IMR-90 (cell line): ENCODE measurements around the gene MAN2A2.

ENCODE experiments used
- BHLHE40 ChIP-seq: fragments of 150-350 bp; IDR thresholded peaks from 2 replicates; pipeline ENCODE4 v1.6.1; 2016; ENCODE audit warnings: mild to moderate bottlenecking, low read depth, low read length
- CEBPB ChIP-seq: IDR thresholded peaks from 2 replicates; pipeline ENCODE4 v1.6.1; 2012; ENCODE audit warnings: low read depth, low read length, improper control_type of control experiment
- POLR2A ChIP-seq: IDR thresholded peaks from 2 replicates; pipeline ENCODE4 v1.6.1; 2012; ENCODE audit warnings: mild to moderate bottlenecking, low read depth, low read length
- RAD21 ChIP-seq: IDR thresholded peaks from 2 replicates; pipeline ENCODE4 v1.6.1; 2012; ENCODE audit warnings: low read length, improper control_type of control experiment
- TF ChIP-seq, protein P1 (sequence below): fragments of 150-350 bp; IDR thresholded peaks from 2 replicates; pipeline ENCODE4 v1.6.1; 2016; ENCODE audit warnings: low read depth, mild to moderate bottlenecking, low read length, moderate library complexity, borderline replicate concordance
- TF ChIP-seq, protein P2 (sequence below): conservative IDR thresholded peaks from 2 replicates; pipeline ENCODE4 v1.5.1; 2012; ENCODE audit warnings: mild to moderate bottlenecking, low read depth, low read length, improper control_type of control experiment
- TF ChIP-seq, protein P3 (sequence below): fragments of 150-350 bp; IDR thresholded peaks from 2 replicates; pipeline ENCODE4 v1.6.1; 2017; ENCODE audit warnings: mild to moderate bottlenecking, antibody characterized with exemption, low read length, low read depth

DNA sequence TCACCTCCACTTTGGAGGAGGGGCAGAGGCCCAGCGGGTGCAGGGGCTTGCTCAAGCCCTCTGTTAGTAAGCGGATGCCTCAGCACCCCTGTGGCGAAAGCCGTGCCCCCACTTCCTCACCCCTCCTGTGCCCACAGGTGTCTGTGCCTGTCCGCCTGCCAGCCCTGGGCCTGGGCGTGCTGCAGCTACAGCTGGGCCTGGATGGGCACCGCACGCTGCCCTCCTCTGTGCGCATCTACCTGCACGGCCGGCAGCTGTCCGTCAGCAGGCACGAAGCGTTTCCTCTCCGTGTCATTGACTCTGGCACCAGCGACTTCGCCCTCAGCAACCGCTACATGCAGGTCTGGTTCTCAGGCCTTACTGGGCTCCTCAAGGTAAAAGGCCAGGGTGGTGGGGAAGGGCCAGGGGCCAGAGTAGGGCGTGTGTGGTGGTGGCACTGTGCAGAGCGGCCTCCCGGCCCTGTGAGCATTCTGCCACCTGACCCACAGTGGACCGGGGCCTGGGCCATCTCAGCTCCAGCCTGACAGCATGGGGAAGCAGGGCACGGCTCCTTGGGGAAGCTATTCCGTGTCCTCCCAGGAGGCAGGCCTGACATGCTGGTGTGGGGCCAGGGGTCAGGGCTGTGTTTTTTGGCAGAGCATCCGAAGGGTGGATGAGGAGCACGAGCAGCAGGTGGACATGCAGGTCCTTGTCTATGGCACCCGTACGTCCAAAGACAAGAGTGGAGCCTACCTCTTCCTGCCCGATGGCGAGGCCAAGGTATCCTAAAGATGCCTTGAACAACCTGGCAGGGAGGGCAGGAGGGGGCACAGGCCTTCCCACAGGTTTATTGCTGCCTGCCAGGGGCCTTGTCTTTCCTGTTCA is 9.0 kb downstream of the MAN2A2 start:
- TF ChIP-seq, protein P1, sequence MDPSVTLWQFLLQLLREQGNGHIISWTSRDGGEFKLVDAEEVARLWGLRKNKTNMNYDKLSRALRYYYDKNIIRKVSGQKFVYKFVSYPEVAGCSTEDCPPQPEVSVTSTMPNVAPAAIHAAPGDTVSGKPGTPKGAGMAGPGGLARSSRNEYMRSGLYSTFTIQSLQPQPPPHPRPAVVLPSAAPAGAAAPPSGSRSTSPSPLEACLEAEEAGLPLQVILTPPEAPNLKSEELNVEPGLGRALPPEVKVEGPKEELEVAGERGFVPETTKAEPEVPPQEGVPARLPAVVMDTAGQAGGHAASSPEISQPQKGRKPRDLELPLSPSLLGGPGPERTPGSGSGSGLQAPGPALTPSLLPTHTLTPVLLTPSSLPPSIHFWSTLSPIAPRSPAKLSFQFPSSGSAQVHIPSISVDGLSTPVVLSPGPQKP = no peak
- TF ChIP-seq, protein P2, sequence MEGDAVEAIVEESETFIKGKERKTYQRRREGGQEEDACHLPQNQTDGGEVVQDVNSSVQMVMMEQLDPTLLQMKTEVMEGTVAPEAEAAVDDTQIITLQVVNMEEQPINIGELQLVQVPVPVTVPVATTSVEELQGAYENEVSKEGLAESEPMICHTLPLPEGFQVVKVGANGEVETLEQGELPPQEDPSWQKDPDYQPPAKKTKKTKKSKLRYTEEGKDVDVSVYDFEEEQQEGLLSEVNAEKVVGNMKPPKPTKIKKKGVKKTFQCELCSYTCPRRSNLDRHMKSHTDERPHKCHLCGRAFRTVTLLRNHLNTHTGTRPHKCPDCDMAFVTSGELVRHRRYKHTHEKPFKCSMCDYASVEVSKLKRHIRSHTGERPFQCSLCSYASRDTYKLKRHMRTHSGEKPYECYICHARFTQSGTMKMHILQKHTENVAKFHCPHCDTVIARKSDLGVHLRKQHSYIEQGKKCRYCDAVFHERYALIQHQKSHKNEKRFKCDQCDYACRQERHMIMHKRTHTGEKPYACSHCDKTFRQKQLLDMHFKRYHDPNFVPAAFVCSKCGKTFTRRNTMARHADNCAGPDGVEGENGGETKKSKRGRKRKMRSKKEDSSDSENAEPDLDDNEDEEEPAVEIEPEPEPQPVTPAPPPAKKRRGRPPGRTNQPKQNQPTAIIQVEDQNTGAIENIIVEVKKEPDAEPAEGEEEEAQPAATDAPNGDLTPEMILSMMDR = no peak
- no peak for TF ChIP-seq POLR2A
- TF ChIP-seq, protein P3, sequence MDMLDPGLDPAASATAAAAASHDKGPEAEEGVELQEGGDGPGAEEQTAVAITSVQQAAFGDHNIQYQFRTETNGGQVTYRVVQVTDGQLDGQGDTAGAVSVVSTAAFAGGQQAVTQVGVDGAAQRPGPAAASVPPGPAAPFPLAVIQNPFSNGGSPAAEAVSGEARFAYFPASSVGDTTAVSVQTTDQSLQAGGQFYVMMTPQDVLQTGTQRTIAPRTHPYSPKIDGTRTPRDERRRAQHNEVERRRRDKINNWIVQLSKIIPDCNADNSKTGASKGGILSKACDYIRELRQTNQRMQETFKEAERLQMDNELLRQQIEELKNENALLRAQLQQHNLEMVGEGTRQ = no peak
- TF ChIP-seq RAD21 = no peak
- no peak for TF ChIP-seq BHLHE40
- no peak for TF ChIP-seq CEBPB
